ENCODE results near the gene AJAP1.

Gene AJAP1

DNA sequence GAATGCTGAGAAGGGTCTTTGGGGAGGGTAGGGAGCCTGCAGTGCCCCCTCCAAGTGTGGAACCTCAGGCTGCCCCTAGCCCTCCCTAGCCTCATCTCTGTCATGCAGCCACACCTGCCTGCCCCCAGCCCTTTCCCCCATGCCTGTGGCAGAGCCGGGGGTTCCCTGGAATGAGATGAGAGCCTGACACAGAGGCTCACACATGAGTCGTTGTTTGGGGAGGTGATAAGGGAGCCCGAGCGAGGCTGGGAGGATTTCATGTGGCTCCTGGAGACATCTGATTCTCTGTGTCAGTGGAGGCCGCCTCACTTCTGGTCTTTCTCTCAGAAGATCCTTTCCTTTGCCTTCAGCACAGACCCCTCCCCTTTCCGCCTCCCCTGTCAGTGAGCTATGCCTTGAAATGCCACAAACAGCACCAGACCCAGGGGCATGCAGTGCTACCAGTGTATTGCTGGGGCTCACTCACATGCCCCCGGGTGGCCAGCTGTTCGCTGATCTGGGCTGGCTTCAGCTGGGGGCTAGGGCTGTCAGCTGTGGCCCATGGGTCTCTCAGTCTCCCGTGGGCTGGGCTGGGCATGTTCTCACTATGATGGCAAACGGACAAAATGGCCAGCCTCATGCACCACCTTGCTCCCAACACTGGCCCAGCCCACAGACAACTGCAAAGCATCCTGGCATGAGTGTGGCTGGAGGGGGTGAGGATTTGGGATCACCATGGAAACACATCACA is 102.6 kb downstream of the AJAP1 start:
- Histone ChIP-seq H3K27ac (ENCODE audit: extremely low read depth, low read depth, low read length) (no peak overlapping the region), H3K4me1 (ENCODE audit: control insufficient read depth, insufficient read depth, low read length) (no peaks in the 10 kb centered on the region), H3K4me3 (ENCODE audit: low read depth, low read length) (no peak overlapping the region), H3K9me3 (ENCODE audit: control insufficient read depth, insufficient read depth, low read depth, low read length) (no peaks in the 10 kb centered on the region), H3K36me3 (ENCODE audit: control insufficient read depth in 2 of 2, insufficient read depth in 1 of 2, low read length in 2 of 2) (no peaks in the 10 kb centered on the region)
- TF ChIP-seq ZNF776 (tag by site-specific recombination; IDR thresholded peaks at IDR 0.05; ENCODE audit: borderline replicate concordance) (no peak), ZNF404 (tag by site-specific recombination; IDR thresholded peaks at IDR 0.05) (no peak)
- POLR2A ChIA-PET = no interaction called here
- CTCF ChIA-PET = no interaction called here

DNA sequence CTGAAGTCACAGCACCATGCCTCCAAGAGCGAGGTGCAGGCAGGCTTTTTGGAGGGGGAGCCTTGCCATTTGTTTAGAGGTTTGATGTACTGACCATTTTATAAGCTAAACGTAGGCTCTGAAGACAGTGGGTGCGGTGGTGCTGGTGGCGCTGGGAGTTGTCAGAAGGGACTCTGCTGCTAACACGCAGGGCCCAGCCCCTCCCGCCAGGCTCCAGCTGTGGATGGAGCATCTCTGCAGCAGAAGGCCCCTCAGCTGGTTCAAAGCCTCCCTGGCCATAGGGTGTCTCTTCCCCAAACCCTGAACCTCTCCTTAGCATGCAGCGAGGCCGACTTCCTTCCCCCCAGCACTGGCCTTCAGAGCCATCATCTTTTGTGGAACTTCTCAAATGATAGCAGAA is 105.3 kb downstream of the AJAP1 start:
- H3K4me1 ChIP-seq (ENCODE audit: control insufficient read depth, insufficient read depth, low read length) = no peaks in the 10 kb centered on the region
- TF ChIP-seq, protein P1, sequence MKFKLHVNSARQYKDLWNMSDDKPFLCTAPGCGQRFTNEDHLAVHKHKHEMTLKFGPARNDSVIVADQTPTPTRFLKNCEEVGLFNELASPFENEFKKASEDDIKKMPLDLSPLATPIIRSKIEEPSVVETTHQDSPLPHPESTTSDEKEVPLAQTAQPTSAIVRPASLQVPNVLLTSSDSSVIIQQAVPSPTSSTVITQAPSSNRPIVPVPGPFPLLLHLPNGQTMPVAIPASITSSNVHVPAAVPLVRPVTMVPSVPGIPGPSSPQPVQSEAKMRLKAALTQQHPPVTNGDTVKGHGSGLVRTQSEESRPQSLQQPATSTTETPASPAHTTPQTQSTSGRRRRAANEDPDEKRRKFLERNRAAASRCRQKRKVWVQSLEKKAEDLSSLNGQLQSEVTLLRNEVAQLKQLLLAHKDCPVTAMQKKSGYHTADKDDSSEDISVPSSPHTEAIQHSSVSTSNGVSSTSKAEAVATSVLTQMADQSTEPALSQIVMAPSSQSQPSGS (tag by site-specific recombination; IDR thresholded peaks at IDR 0.05; ENCODE audit: low read depth) = no peak
- TF ChIP-seq ZIC2 (tag by site-specific recombination; IDR thresholded peaks at IDR 0.05) (no peak), ZNF548 (tag by site-specific recombination; IDR thresholded peaks at IDR 0.05) (no peak)
- TF ChIP-seq, protein P2, sequence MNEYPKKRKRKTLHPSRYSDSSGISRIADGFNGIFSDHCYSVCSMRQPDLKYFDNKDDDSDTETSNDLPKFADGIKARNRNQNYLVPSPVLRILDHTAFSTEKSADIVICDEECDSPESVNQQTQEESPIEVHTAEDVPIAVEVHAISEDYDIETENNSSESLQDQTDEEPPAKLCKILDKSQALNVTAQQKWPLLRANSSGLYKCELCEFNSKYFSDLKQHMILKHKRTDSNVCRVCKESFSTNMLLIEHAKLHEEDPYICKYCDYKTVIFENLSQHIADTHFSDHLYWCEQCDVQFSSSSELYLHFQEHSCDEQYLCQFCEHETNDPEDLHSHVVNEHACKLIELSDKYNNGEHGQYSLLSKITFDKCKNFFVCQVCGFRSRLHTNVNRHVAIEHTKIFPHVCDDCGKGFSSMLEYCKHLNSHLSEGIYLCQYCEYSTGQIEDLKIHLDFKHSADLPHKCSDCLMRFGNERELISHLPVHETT (tag by site-specific recombination; IDR thresholded peaks at IDR 0.05) = no peak
- ChIA-PET CTCF (no interaction called here), POLR2A (no interaction called here)
- no peaks in the 10 kb centered on the region for H3K36me3 ChIP-seq (ENCODE audit: control insufficient read depth in 2 of 2, insufficient read depth in 1 of 2, low read length in 2 of 2)
- no peak overlapping the region for H3K4me3 ChIP-seq (ENCODE audit: low read depth, low read length)
- no peak overlapping the region for H3K27ac ChIP-seq (ENCODE audit: extremely low read depth, low read depth, low read length)
- no peaks in the 10 kb centered on the region for H3K9me3 ChIP-seq (ENCODE audit: control insufficient read depth, insufficient read depth, low read depth, low read length)

DNA sequence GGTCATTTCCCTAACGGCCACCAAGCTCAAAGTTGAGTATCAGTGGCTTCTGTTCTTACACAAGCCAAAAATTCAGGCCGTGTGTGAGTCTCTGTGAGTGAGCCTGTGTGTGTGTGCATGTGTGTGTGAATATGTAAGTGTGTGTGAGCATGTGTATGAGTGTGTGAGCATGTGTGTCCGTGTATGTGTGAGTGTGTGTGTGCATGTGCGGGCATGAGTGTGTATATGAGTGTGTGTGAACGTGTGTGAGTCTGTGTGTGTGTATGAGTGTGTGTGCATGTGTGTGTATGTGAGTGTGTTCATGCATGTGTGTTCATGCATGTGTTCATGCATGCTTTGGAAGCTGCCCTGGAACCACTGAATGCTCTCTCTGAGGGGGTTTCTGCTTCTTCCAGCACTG is 105.7 kb downstream of the AJAP1 start:
- CTCF ChIA-PET = no interaction called here
- no peak overlapping the region for H3K27ac ChIP-seq (ENCODE audit: extremely low read depth, low read depth, low read length)
- no peak overlapping the region for H3K4me3 ChIP-seq (ENCODE audit: low read depth, low read length)
- H3K36me3 ChIP-seq (ENCODE audit: control insufficient read depth in 2 of 2, insufficient read depth in 1 of 2, low read length in 2 of 2) = no peaks in the 10 kb centered on the region
- POLR2A ChIA-PET = no interaction called here
- H3K9me3 ChIP-seq (ENCODE audit: control insufficient read depth, insufficient read depth, low read depth, low read length) = no peaks in the 10 kb centered on the region
- no peaks in the 10 kb centered on the region for H3K4me1 ChIP-seq (ENCODE audit: control insufficient read depth, insufficient read depth, low read length)
- TF ChIP-seq ZNF600 (tag by site-specific recombination; IDR thresholded peaks at IDR 0.05) = no peak
- TF ChIP-seq, protein P3, sequence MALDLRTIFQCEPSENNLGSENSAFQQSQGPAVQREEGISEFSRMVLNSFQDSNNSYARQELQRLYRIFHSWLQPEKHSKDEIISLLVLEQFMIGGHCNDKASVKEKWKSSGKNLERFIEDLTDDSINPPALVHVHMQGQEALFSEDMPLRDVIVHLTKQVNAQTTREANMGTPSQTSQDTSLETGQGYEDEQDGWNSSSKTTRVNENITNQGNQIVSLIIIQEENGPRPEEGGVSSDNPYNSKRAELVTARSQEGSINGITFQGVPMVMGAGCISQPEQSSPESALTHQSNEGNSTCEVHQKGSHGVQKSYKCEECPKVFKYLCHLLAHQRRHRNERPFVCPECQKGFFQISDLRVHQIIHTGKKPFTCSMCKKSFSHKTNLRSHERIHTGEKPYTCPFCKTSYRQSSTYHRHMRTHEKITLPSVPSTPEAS (tag by site-specific recombination; IDR thresholded peaks at IDR 0.05) = peak; percentile 55; the same call in 1 of the 2 replicates

DNA sequence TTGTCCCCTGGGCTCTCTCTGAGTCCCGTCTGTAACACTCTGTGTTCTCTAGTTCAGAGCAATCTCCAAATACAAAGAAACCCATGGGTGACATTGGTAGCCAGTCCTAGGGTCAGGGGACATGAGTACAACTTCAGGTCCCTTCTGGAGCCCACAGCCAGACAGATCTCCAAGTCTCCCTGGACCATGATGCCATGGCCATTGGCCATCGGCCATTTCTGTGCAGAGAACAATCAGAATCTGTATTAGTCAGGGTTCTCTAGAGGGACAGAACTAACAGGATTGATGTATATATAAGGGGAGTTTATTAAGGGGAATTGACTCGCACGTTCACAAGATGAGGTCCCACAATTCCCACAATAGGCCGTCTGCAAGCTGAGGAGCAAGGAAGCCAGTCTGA is 106.9 kb downstream of the AJAP1 start:
- ChIA-PET CTCF (no interaction called here), POLR2A (no interaction called here)
- Histone ChIP-seq H3K36me3 (ENCODE audit: control insufficient read depth in 2 of 2, insufficient read depth in 1 of 2, low read length in 2 of 2) (no peaks in the 10 kb centered on the region), H3K4me3 (ENCODE audit: low read depth, low read length) (no peak overlapping the region), H3K4me1 (ENCODE audit: control insufficient read depth, insufficient read depth, low read length) (no peaks in the 10 kb centered on the region), H3K27ac (ENCODE audit: extremely low read depth, low read depth, low read length) (no peak overlapping the region), H3K9me3 (ENCODE audit: control insufficient read depth, insufficient read depth, low read depth, low read length) (no peaks in the 10 kb centered on the region)
- TF ChIP-seq KLF1 (tag by site-specific recombination; IDR thresholded peaks at IDR 0.05) (no peak), OSR2 (tag by site-specific recombination; IDR thresholded peaks at IDR 0.05) (no peak), ZNF530 (tag by site-specific recombination; IDR thresholded peaks at IDR 0.05; ENCODE audit: low read depth) (no peak), SALL2 (tag by site-specific recombination; IDR thresholded peaks at IDR 0.05; ENCODE audit: borderline replicate concordance) (no peak), ZNF292 (tag by site-specific recombination; IDR thresholded peaks at IDR 0.05; ENCODE audit: borderline replicate concordance, low read depth) (no peak), GLIS2 (tag by site-specific recombination; IDR thresholded peaks at IDR 0.05) (no peak), SP7 (tag by site-specific recombination; IDR thresholded peaks at IDR 0.05) (no peak), YY1 (tag by site-specific recombination; IDR thresholded peaks at IDR 0.05) (no peak), ZNF133 (tag by site-specific recombination; IDR thresholded peaks at IDR 0.05) (no peak), ZNF24 (tag by site-specific recombination; IDR thresholded peaks at IDR 0.05) (no peak)
- TF ChIP-seq, protein P2 (tag by site-specific recombination; IDR thresholded peaks at IDR 0.05) = no peak
- TF ChIP-seq, protein P4, sequence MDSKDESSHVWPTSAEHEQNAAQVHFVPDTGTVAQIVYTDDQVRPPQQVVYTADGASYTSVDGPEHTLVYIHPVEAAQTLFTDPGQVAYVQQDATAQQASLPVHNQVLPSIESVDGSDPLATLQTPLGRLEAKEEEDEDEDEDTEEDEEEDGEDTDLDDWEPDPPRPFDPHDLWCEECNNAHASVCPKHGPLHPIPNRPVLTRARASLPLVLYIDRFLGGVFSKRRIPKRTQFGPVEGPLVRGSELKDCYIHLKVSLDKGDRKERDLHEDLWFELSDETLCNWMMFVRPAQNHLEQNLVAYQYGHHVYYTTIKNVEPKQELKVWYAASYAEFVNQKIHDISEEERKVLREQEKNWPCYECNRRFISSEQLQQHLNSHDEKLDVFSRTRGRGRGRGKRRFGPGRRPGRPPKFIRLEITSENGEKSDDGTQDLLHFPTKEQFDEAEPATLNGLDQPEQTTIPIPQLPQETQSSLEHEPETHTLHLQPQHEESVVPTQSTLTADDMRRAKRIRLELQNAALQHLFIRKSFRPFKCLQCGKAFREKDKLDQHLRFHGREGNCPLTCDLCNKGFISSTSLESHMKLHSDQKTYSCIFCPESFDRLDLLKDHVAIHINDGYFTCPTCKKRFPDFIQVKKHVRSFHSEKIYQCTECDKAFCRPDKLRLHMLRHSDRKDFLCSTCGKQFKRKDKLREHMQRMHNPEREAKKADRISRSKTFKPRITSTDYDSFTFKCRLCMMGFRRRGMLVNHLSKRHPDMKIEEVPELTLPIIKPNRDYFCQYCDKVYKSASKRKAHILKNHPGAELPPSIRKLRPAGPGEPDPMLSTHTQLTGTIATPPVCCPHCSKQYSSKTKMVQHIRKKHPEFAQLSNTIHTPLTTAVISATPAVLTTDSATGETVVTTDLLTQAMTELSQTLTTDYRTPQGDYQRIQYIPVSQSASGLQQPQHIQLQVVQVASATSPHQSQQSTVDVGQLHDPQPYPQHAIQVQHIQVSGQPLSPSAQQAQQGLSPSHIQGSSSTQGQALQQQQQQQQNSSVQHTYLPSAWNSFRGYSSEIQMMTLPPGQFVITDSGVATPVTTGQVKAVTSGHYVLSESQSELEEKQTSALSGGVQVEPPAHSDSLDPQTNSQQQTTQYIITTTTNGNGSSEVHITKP (tag by site-specific recombination; IDR thresholded peaks at IDR 0.05) = no peak
